NCI-H128 (cell line): ENCODE data around the gene CNOT8.
"Not testable (repeated sequence)": the region's sequence is repeated elsewhere in the genome, so short reads cannot be mapped to it uniquely, and the experiment has no call there.

ENCODE experiments used
- DNase-seq: peaks from one replicate; lab custom pipeline; 2025; ENCODE audit not compliant: unreplicated experiment; lab: John Stamatoyannopoulos, UW

The CNOT8 gene

DNA sequence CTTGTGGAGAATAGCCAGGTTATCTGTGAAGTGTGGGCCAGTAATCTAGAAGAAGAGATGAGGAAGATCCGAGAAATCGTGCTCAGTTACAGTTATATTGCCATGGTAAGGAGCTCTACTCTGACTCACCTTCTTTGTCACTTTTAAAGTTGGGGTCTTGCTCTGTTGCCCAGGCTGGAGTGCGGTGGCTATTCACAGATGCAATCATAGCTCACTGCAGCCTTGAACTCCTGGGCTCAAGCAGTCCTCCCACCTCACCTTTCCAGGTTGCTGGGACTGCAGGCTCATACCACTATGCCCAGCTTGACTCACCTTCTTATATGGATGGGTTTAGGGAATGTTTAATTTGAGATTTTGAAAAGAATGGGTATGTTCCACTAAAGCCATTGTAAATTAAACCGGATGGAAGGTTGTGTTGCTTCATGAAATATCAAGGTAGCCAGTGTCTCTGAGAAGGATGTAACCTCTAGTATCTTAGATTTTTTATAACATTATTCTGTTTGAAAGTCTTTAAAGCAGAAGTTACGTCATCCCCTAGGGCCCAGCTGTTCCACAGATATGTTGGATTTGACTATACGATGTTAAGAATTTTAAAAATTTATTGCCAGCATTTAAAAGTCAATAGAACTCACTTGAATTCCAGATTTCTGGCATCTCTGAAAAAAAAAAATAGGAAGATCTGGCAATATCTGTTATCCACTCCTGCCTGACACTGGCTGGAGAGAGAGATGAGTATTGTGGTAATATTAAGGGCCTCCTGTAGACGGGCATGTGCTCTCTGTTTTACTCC, 5.1 kb downstream of the CNOT8 start:
- no peak for DNase-seq

DNA sequence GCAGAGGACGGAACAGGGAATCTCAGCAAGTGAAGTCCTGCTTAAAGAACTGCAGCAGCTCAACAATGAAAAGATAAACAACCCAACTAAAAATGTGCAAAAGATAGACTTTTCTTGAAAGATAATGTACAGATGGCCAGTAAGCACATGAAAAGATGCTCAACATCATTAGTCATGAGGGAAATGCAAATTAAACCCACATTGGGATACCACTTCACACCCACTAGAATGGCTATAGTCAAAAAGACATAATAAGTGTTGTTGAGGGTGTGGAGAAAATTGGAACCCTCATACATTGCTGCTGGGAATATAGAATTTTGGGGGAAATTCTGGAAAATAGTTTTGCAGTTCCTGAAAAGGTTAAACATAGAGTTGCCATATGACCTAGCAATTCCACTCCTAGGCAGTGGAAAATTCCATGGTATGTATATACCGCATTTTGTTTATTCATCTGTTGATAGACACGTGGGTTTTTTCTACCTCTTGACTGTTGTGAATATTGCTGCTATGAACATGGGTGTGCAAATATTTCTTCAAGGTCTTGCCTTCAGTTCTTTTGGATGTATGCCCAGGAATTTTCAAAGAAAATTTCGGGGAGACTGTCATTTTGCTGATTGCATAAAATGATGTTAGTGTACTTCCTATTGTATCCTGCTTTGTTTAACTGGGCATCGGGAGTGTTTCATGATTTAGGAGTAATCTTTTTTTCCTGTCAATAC, 7.2 kb downstream of the CNOT8 start:
- no peak for DNase-seq

DNA sequence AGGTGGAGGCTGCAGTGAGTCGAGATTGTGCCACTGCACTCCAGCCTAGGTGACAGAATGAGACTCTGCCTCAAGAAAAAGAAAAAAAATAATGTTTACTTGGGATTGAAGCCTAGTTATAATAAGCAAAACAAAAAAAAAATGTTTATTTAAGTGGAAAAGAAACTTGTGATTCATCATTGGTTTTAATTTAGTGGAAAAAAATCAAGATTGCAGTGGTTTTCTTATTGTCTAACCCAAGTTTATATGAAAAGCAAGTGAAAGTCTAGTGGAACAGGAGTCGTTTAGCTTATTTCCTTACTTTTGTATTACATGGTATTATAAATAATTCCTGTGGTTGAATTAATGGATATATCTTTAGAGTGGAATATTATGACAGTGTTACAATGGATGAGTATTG, 8.4 kb downstream of the CNOT8 start:
- DNase-seq, result no peak

GRCh38 chr5:154868702-154869101, 10.3 kb downstream of the CNOT8 start:
- no peak for DNase-seq

DNA sequence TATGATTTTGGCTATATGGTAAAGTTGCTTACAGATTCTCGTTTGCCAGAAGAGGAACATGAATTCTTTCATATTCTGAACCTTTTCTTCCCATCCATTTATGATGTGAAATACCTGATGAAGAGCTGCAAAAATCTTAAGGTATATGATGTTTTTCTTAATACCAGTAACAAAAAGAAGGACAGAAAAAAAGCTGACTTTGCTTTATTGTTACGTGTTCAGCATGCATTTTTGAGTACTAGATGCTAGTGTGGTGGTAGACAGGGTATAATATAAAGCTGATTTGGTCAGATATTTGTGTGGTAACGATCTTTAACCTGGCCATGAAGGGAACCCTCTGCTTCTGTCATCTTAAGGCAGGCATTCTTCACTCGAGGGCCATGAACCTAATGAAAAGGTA, 13.3 kb downstream of the CNOT8 start:
- no peak for DNase-seq

DNA sequence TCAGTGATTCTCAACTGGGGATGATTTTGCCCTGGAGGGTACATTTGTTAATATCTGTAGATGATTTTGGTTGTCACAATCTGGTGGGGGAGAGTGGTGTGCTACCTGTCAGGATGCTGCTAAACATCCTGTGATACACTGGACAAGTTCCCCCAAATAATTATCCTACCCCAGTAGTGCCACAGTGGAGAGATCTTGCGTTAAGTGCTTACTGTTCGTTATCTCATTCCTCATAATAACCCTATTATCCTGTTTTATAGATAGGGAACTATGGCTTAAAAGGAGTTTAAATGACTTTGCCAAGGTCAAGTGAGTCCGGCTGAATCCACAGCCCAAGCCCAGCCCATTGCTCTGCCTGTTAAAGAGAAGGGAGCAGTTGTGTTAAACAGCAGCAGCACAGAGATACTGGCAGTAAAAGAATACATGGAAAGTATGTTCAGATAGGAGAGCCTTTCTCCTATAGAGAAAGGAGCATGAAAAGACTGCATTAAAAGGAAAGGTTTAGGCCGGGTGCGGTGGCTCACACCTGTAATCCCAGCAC, 15.4 kb downstream of the CNOT8 start:
- no peak for DNase-seq

- no peak for DNase-seq
Measured at GRCh38 chr5:154878642-154879335, 20.4 kb downstream of the CNOT8 start.

GRCh38 chr5:154881986-154882385, 23.6 kb downstream of the CNOT8 start:
- no peak for DNase-seq

GRCh38 chr5:154884424-154884823, 26.0 kb downstream of the CNOT8 start:
- DNase-seq, result no peak

- DNase-seq, result no peak
Measured at GRCh38 chr5:154885439-154885838, 27.0 kb downstream of the CNOT8 start.

- no peak for DNase-seq
Measured at GRCh38 chr5:154892369-154892771, 33.9 kb downstream of the CNOT8 start.

GRCh38 chr5:154893381-154893780, 35.0 kb downstream of the CNOT8 start:
- no peak for DNase-seq

DNA sequence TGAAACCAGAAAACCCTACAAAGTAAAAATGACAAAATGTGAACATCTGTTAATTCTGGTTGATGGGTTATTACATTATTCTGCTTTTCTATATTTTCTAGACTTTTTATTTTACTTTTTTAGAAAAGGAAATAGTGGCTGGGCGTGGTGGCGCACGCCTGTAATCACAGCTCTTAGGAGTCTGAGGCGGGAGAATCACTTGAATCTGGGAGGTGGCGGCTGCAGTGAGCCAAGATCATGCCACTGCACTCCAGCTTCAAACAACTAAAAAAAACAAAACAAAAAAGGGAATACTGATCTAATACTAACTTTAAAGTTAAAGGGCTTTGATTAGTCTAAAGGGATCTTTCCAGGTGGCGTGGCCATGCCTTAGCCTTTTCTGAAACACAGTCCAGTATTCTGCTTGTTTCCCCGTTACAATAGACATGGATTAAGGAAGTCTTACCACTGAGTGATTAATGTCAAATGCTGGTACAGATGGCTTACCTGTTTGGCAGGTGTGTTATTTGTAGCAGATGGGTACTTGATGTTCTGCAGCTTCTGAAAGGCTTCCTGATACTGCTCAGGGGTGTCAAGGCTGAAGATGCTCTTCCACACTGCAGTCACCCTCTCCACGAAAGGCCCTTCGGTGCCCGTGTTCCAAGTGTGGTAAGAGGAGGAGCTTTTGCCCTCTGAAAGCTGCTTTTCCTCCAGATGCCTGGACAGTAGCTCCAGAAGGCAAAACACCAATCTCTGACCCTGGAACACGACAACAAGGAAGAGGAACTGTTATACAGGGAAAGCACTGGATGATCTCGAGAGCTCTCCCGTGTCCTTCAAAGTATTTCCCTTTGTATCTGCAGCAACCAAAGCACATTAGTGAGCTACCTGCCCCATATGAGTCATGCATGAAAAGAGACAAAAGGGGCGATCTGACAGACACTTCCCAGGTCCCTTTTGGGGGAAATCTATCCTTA, 37.5 kb downstream of the CNOT8 start:
- DNase-seq, result no peak

GRCh38 chr5:154896562-154897165, 38.2 kb downstream of the CNOT8 start:
- no peak for DNase-seq

GRCh38 chr5:154898210-154898609, 39.8 kb downstream of the CNOT8 start:
- no peak for DNase-seq

GRCh38 chr5:154899151-154899816, 40.9 kb downstream of the CNOT8 start:
- no peak for DNase-seq

DNA sequence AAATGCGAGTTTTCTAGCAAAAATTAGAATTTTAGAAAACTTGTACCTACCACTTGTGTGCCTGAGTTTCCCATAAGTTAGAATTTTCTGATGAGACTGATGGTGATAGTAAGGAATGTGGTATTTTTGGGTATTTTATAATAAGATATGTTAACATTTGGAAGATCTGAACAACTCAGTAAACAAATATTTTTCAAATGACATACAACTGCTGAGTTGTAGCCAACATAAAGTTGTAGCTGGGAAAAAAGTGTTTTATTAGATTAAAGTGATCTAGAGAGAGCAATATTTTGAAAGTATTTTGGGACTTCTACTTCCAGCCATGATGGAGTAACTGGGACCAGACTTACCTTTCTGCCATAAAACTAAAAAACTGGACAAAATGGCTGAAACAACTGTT, 41.6 kb downstream of the CNOT8 start:
- DNase-seq, result no peak

GRCh38 chr5:154901276-154901675, 42.8 kb downstream of the CNOT8 start:
- DNase-seq, result no peak

DNA sequence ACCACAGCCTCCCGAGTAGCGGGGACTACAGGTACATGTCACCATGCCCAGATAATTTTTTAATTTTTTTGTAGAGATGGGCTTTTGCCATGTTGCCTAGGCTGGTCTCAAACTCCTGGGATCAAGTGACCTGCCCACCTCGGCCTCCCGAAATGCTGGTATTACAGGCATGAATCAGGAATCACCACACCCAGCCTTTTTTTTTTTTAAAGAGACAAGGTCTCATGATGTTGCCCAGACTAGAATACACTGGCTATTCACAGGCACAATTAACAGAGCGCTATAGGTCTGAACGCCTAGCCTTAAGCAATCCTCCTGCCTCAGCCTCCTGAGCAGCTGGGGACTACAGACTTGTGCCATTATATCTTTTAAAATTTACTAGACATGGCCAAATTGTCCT, 43.5 kb downstream of the CNOT8 start:
- no peak for DNase-seq

DNA sequence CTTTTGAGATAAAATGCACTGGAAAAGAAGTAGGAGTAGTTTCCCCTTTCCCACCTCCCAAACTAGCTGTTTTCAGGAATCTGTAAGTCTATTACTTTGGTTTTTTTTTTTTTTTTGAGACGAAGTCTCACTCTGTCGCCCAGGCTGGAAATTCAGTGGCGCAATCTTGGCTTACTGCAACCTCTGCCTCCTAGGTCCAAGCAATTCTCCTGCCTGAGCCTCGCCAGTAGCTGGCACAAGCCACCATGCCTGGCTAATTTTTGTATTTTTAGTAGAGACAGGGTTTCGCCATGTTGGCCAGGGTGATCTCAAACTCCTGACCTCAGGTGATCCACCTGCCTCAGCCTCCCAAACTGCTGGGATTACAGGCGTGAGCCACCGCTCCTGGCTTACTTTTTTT, 47.2 kb downstream of the CNOT8 start:
- DNase-seq, result not testable (repeated sequence)
